HepG2 (cell line): ENCODE data around the gene GDF2. TPM values are rescaled to one million over a fixed set of nuclear protein-coding genes. Genes with fewer than 3 reads are reported as not detected.

Experiments
- ATAC-seq: fragments of 200-7000 bp; cut with Tn5 transposase; 3 replicates; pipeline ENCODE4 v1.9.1; 2020; ENCODE audit warnings: mild to moderate bottlenecking, moderate library complexity
- BruUV-seq: library from RNA; stranded (reverse); fragments of 400-500 nt; replicated peaks from 2 replicates; lab custom pipeline; 2021; lab: Mats Ljungman, UMichigan
- CTCF ChIA-PET: fragments of 300-600 bp; formaldehyde crosslinking; extraction: SDS; loops from one replicate; lab custom pipeline; 2021; ENCODE audit warnings: low total read pairs, inconsistent platforms, low intra/inter-chr PET ratio; lab: Yijun Ruan, JAX
- POLR2A ChIA-PET: fragments of 350-600 bp; sonication (Branson Sonifier 250); formaldehyde crosslinking; loops from one replicate; lab custom pipeline; 2020; ENCODE audit warnings: antibody characterized with exemption, inconsistent platforms; lab: Yijun Ruan, JAX
- DNase-seq: peaks from one replicate; pipeline ENCODE4 v3.0.0-alpha.2; 2015; ENCODE audit warnings: low spot score
- FAIRE-seq: peaks from 3 replicates; lab custom pipeline; 2011; peaks lifted over from hg19 to GRCh38; lab: Jason Lieb, UNC
- H2AFZ ChIP-seq: one replicate; pipeline ENCODE4 v1.6.1; 2011; ENCODE audit warnings: low read length, inconsistent platforms
- H3K27ac ChIP-seq: fragments of 300-600 bp; 3 replicates; pipeline ENCODE4 v1.8.0; 2011; ENCODE audit warnings: mixed run types, mild to moderate bottlenecking, mixed read lengths, low read length, inconsistent platforms; ENCODE audit not compliant: insufficient read depth; ENCODE audit errors: extremely low read length
- H3K27me3 ChIP-seq, 2 experiments: fragments of 200-600 bp in 1 of 2; 2 replicates in 1 of 2; 3 replicates in 1 of 2; pipeline versions ENCODE4 v1.6.0 to v1.8.0; 2011; ENCODE audit warnings: low read length in 2 of 2, mild to moderate bottlenecking in 2 of 2, moderate library complexity in 2 of 2, inconsistent platforms in 1 of 2; ENCODE audit not compliant: insufficient read depth in 2 of 2, control insufficient read depth in 1 of 2
- H3K36me3 ChIP-seq, 2 experiments: fragments of 200-600 bp in 1 of 2; replicated peaks in 1 of 2; 2 replicates in 1 of 2; 3 replicates in 1 of 2; pipeline versions ENCODE4 v1.5.1 to v1.8.0; 2011; ENCODE audit warnings: low read length in 2 of 2, inconsistent platforms in 1 of 2; ENCODE audit not compliant: insufficient read depth in 2 of 2, control insufficient read depth in 1 of 2
- H3K4me1 ChIP-seq: 2 replicates; pipeline ENCODE4 v1.5.1; 2012; ENCODE audit warnings: low read length, inconsistent platforms; ENCODE audit not compliant: insufficient read depth
- H3K4me2 ChIP-seq: 2 replicates; pipeline ENCODE4 v1.6.0; 2011; ENCODE audit warnings: low read depth, low read length, inconsistent platforms
- H3K4me3 ChIP-seq, 3 experiments: fragments of 200-600 bp in 1 of 3; sonication (generic), shearing (Covaris generic) in 1 of 3; replicated peaks in 1 of 3; 2 replicates each; pipeline ENCODE4 v1.5.1; 2011 to 2016; ENCODE audit warnings: low read length in 3 of 3, inconsistent platforms in 2 of 3, low read depth in 2 of 3, mild to moderate bottlenecking in 2 of 3, control low read depth in 1 of 3, mixed read lengths in 1 of 3; ENCODE audit not compliant: insufficient read depth in 1 of 3
- H3K79me2 ChIP-seq: one replicate; pipeline ENCODE4 v1.6.1; 2011; ENCODE audit warnings: low read length, inconsistent platforms; ENCODE audit not compliant: insufficient read depth
- H3K9ac ChIP-seq: 2 replicates; pipeline ENCODE4 v1.6.0; 2011; ENCODE audit warnings: mild to moderate bottlenecking, low read depth, low read length, inconsistent platforms; ENCODE audit not compliant: insufficient read depth
- H3K9me3 ChIP-seq: 2 replicates; pipeline ENCODE4 v1.5.1; 2012; ENCODE audit warnings: mild to moderate bottlenecking, low read length
- H4K20me1 ChIP-seq: 2 replicates; pipeline ENCODE4 v1.6.0; 2011; ENCODE audit warnings: inconsistent platforms, mild to moderate bottlenecking, low read length, moderate library complexity; ENCODE audit not compliant: insufficient read depth
- AGO1 ChIP-seq: fragments of 200-400 bp; formaldehyde crosslinking; IDR thresholded peaks from 2 replicates; pipeline ENCODE4 v1.6.1; 2017; ENCODE audit warnings: mild to moderate bottlenecking, low read depth, low read length, moderate library complexity; ENCODE audit not compliant: poor library complexity, severe bottlenecking
- FOXP1 ChIP-seq, 2 experiments: fragments of 450-650 bp in 1 of 2; IDR thresholded peaks; 2 replicates each; pipeline ENCODE4 v1.6.1; 2017 to 2018; ENCODE audit warnings: antibody characterized with exemption in 1 of 2
- GMEB1 ChIP-seq: sonication (generic); formaldehyde crosslinking; IDR thresholded peaks from 2 replicates; pipeline ENCODE4 v1.5.1; 2020; ENCODE audit warnings: missing genetic modification reagents, mild to moderate bottlenecking, borderline replicate concordance
- MEIS2 ChIP-seq: sonication (generic); formaldehyde crosslinking; IDR thresholded peaks from 2 replicates; pipeline ENCODE4 v1.9.0; 2021; ENCODE audit warnings: mild to moderate bottlenecking, missing genetic modification reagents
- MTF2 ChIP-seq: sonication (generic); formaldehyde crosslinking; IDR thresholded peaks from 2 replicates; pipeline ENCODE4 v1.5.0; 2020; ENCODE audit warnings: missing genetic modification reagents, borderline replicate concordance
- PBX2 ChIP-seq: IDR thresholded peaks from 2 replicates; pipeline ENCODE4 v1.6.1; 2016; ENCODE audit warnings: control low read depth
- RORA ChIP-seq: sonication (generic); formaldehyde crosslinking; IDR thresholded peaks from 2 replicates; pipeline ENCODE4 v1.5.0; 2020; ENCODE audit warnings: mild to moderate bottlenecking, missing genetic modification reagents, moderate library complexity
- SCMH1 ChIP-seq: sonication (generic); formaldehyde crosslinking; IDR thresholded peaks from 2 replicates; pipeline ENCODE4 v1.9.0; 2021; ENCODE audit warnings: missing genetic modification reagents, mild to moderate bottlenecking, borderline replicate concordance
- SMAD9 ChIP-seq: sonication (generic); formaldehyde crosslinking; IDR thresholded peaks from 2 replicates; pipeline ENCODE4 v1.5.1; 2020; ENCODE audit warnings: mild to moderate bottlenecking, missing genetic modification reagents
- TSC22D2 ChIP-seq: sonication (generic); formaldehyde crosslinking; IDR thresholded peaks from 2 replicates; pipeline ENCODE4 v1.5.1; 2020; ENCODE audit warnings: missing genetic modification reagents, mild to moderate bottlenecking, borderline replicate concordance
- ZBTB25 ChIP-seq: IDR thresholded peaks from 2 replicates; pipeline ENCODE4 v1.6.1; 2018; ENCODE audit warnings: missing genetic modification reagents
- ZBTB33 ChIP-seq: sonication (generic); formaldehyde crosslinking; IDR thresholded peaks from 2 replicates; pipeline ENCODE4 v1.4.0; 2020; ENCODE audit warnings: missing genetic modification reagents
- ZBTB7B ChIP-seq: sonication (generic); formaldehyde crosslinking; IDR thresholded peaks from 2 replicates; pipeline ENCODE4 v1.4.0; 2020; ENCODE audit warnings: missing genetic modification reagents
- ZFAT ChIP-seq: sonication (generic); formaldehyde crosslinking; conservative IDR thresholded peaks from 2 replicates; pipeline ENCODE4 v1.8.1; 2023; ENCODE audit warnings: missing genetic modification reagents, inconsistent platforms
- ZNF614 ChIP-seq: IDR thresholded peaks from 2 replicates; pipeline ENCODE4 v1.6.1; 2018; ENCODE audit warnings: missing biosample characterization, missing genetic modification reagents, inconsistent platforms, borderline replicate concordance
- WGBS: methylation state at CpG from one replicate; pipeline ENCODE4 v1.1.6; 2017; ENCODE audit warnings: low lambda C conversion rate; 5-methylcytosine and 5-hydroxymethylcytosine counted together
- in situ Hi-C: cut with HindIII; loops from 2 replicates; pipeline ENCODE4 v1.10.0; 2017; ENCODE audit warnings: low pct_unique_long_range_greater_than_20kb; ENCODE audit not compliant: extremely low pct_ligation_motif_present
- intact Hi-C: fragments of 100-400 bp; cut with micrococcal nuclease; formaldehyde crosslinking; loops from one replicate; pipeline ENCODE4 v1.10.0; 2022; ENCODE audit not compliant: unreplicated experiment
- polyA plus RNA-seq, 8 experiments: library from polyadenylated mRNA; depleted of rRNA in 3 of 8; stranded (reverse) in 7 of 8; unstranded in 1 of 8; fragments of >200 nt; fragmentation: Illumina TruSeq in 4 of 8; extraction: Trizol in 4 of 8; gene quantifications; 2 replicates each; pipeline versions ENCODE4 v1.2.1 to v1.2.3, GENCODE V29; 2011 to 2016; ENCODE audit warnings: low read depth in 4 of 8, missing spikeins in 1 of 8, mixed read lengths in 1 of 8; ENCODE audit not compliant: insufficient read depth in 1 of 8
- total RNA-seq, 5 experiments: library from RNA; depleted of rRNA; stranded (reverse); fragments of >200 nt; fragmentation: Illumina TruSeq; extraction: Trizol; gene quantifications; 2 replicates each; pipeline ENCODE4 v1.2.3, GENCODE V29; 2016; ENCODE audit warnings: low read depth in 1 of 5

Gene GDF2
- total and polyA plus RNA-seq, 2 of the 13 experiments (the other 11 are each of a cell fraction or from before 2014, with no cell fraction given): not detected

GRCh38 chr10:47301833-47302232 is 20.4 kb upstream of the GDF2 start:
- DNase-seq: no peak
- peaks cover 0 to 38% of the 10 kb centered on the region in 2 experiments; a peak in 2 of 5 replicates for H3K27me3 ChIP-seq
- TF ChIP-seq MEIS2 (no peak), ZBTB7B (CRISPR knock-in tag) (no peak), RORA (no peak), ZNF614 (CRISPR knock-in tag) (no peak), AGO1 (no peak), TSC22D2 (CRISPR knock-in tag) (no peak), PBX2 (no peak), MTF2 (CRISPR knock-in tag) (no peak), FOXP1 (IDR thresholded peaks at IDR 0.05) (no peak), FOXP1 (CRISPR knock-in tag; IDR thresholded peaks at IDR 0.05) (no peak), SCMH1 (CRISPR knock-in tag) (no peak), GMEB1 (CRISPR knock-in tag) (no peak), ZFAT (no peak), ZBTB25 (CRISPR knock-in tag) (no peak), ZBTB33 (CRISPR knock-in tag) (no peak), SMAD9 (no peak)

More at GRCh38 chr10:47301833-47302232, 20.4 kb upstream of the GDF2 start:
- Histone ChIP-seq H3K36me3 (no peaks in the 10 kb centered on the region), H3K4me2 (no peak overlapping the region), H3K9me3 (no peaks in the 10 kb centered on the region), H4K20me1 (no peaks in the 10 kb centered on the region), H2AFZ (no peak overlapping the region), H3K4me3 (no peak overlapping the region), H3K9ac (no peak overlapping the region), H3K27ac (no peak overlapping the region), H3K4me1 (no peaks in the 10 kb centered on the region), H3K79me2 (no peaks in the 10 kb centered on the region)
- CTCF ChIA-PET: no interaction called here
- WGBS: 18% methylated on average over 2 of the region's 2 CpGs
- in situ Hi-C loops (loop anchor here (10.0 kb wide), 1 partner anchor 277 kb away; no protein-coding TSS in a partner anchor), intact Hi-C loops (no loop called here)
- no peak for ATAC-seq
- POLR2A ChIA-PET: no interaction called here
- no TSS peak for BruUV-seq
- no peak for FAIRE-seq
